Uterus (tissue), 4 donors: Measurements from ENCODE around the gene KTI12. TPM values are rescaled to one million over a fixed set of nuclear protein-coding genes. Genes with fewer than 3 reads are reported as not detected.
A peak's percentile ranks its signal among the peaks of the same experiment; 100 is the strongest.
"Not testable (repeated sequence)": the region's sequence is repeated elsewhere in the genome, so short reads cannot be mapped to it uniquely, and the experiment has no call there.

Experiments used
- DNase-seq, 2 donors: peaks; one replicate each; pipeline ENCODE4 v3.0.0-alpha.2; 2019 to 2020
- H3K27ac ChIP-seq, 2 donors: fragments of 200-600 bp; sonication (generic); 1 replicate in 1 of 2; 2 replicates in 1 of 2; pipeline ENCODE4 v1.5.1; 2016 to 2018
- H3K27me3 ChIP-seq, 2 donors: fragments of 200-600 bp; sonication (generic); one replicate each; pipeline ENCODE4 v1.5.1; 2018 to 2019; ENCODE audit warnings: control low read depth in 1 of 2
- H3K36me3 ChIP-seq, 2 donors: fragments of 200-600 bp; sonication (generic); one replicate each; pipeline ENCODE4 v1.5.1; 2019; ENCODE audit warnings: control low read depth in 1 of 2
- H3K4me1 ChIP-seq, 2 donors: fragments of 200-600 bp; sonication (generic); one replicate each; pipeline ENCODE4 v1.5.1; 2018 to 2019; ENCODE audit warnings: control low read depth in 1 of 2
- H3K4me3 ChIP-seq, 2 donors: fragments of 200-600 bp; sonication (generic); 1 replicate in 1 of 2; 2 replicates in 1 of 2; pipeline ENCODE4 v1.5.1; 2018 to 2019; ENCODE audit warnings: mild to moderate bottlenecking in 1 of 2
- H3K9me3 ChIP-seq, 2 donors: fragments of 200-600 bp; sonication (generic); one replicate each; pipeline ENCODE4 v1.5.1; 2019; ENCODE audit warnings: control low read depth in 1 of 2
- CTCF ChIP-seq, 4 experiments: fragments of 200-600 bp in 2 of 4; fragments of 450-650 bp in 2 of 4; sonication (generic) in 2 of 4; IDR thresholded peaks; one replicate each; pipeline ENCODE4 v1.5.1; 2016 to 2019; ENCODE audit warnings: antibody characterized with exemption in 4 of 4, mild to moderate bottlenecking in 2 of 4, moderate library complexity in 1 of 4
- POLR2A ChIP-seq, 2 donors: fragments of 450-650 bp; IDR thresholded peaks; one replicate each; pipeline ENCODE4 v1.6.1; 2016; ENCODE audit warnings: antibody characterized with exemption in 2 of 2, mild to moderate bottlenecking in 1 of 2, moderate library complexity in 1 of 2
- intact Hi-C: fragments of 100-400 bp; cut with DNase I; formaldehyde crosslinking; loops from one replicate; pipeline ENCODE4 v1.15.1; 2023; ENCODE audit warnings: low total_unique reads
- total RNA-seq, 4 donors: library from RNA; depleted of rRNA in 3 of 4; stranded (reverse); fragments of >200 nt in 3 of 4; gene quantifications; one replicate each; pipeline versions ENCODE4 v1.1.0 to v1.2.4, GENCODE V29; 2014 to 2023
- donor health status: DM: yes; HTN: yes; CAD: no.

KTI12 gene
- total RNA-seq, 4 donors from 2014 or later: 5.4 to 21.3 (median 11.8) TPM

DNA sequence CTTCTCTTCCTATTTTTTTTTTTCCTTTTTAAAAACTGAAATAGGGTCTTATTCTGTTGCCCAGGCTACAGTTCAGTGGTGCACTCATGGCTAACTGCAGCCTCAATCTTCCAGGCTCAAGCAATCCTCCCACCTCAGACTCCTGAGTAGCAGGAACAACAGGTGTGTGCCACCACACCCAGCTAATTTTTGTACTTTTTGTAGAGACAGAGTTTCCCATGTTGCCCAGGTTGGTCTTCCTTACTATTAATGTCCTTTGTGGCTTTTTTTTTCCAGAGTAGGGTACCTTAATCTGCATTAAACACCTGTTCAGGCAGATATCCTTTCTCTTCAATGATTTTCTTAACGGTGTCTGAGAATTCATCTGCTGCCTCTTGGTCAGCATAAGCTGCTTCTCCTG is 4.3 kb upstream of the KTI12 start:
- no peaks in the 10 kb centered on the region for H3K27me3 ChIP-seq
- DNase-seq: no peak
- no peaks in the 10 kb centered on the region for H3K36me3 ChIP-seq
- TF ChIP-seq POLR2A (IDR thresholded peaks at IDR 0.05) (no peak), CTCF (IDR thresholded peaks at IDR 0.05) (no peak)
- H3K27ac ChIP-seq: no peak overlapping the region
- no peak overlapping the region for H3K4me3 ChIP-seq
- intact Hi-C loops: no loop called here
- no peaks in the 10 kb centered on the region for H3K4me1 ChIP-seq
- no peaks in the 10 kb centered on the region for H3K9me3 ChIP-seq

- TF ChIP-seq CTCF (IDR thresholded peaks at IDR 0.05): no peak
- TF ChIP-seq POLR2A (IDR thresholded peaks at IDR 0.05): no peak
- no peaks in the 10 kb centered on the region for H3K27me3 ChIP-seq
- intact Hi-C loops: no loop called here
- H3K27ac ChIP-seq: no peak overlapping the region
- H3K4me1 ChIP-seq: peaks cover 0 to 4% of the 10 kb centered on the region in 2 donors
- no peaks in the 10 kb centered on the region for H3K36me3 ChIP-seq
- no peak overlapping the region for H3K4me3 ChIP-seq
- DNase-seq: no peak
- no peaks in the 10 kb centered on the region for H3K9me3 ChIP-seq
Observed at GRCh38 chr1:52037402-52037814, 3.8 kb upstream of the KTI12 start.

- Histone ChIP-seq H3K4me3 (peak overlapping the region in 1 of 2 donors; percentile 72), H3K27me3 (no peaks in the 10 kb centered on the region), H3K27ac (peak overlapping the region; percentile 75 to 82), H3K4me1 (peaks cover 0 to 7% of the 10 kb centered on the region in 2 donors), H3K36me3 (no peaks in the 10 kb centered on the region), H3K9me3 (no peaks in the 10 kb centered on the region)
- TF ChIP-seq CTCF (IDR thresholded peaks at IDR 0.05) (no peak), POLR2A (IDR thresholded peaks at IDR 0.05) (no peak)
- no peak for DNase-seq
- intact Hi-C loops: no loop called here
Observed at GRCh38 chr1:52034050-52034384, 407 bp upstream of the KTI12 start.

- Histone ChIP-seq H3K4me1 (peaks cover 0 to 7% of the 10 kb centered on the region in 2 donors), H3K27ac (peak overlapping the region; percentile 75 to 82), H3K4me3 (peak overlapping the region; percentile 72 to 81), H3K9me3 (no peaks in the 10 kb centered on the region), H3K27me3 (no peaks in the 10 kb centered on the region), H3K36me3 (no peaks in the 10 kb centered on the region)
- intact Hi-C loops: no loop called here
- TF ChIP-seq POLR2A (IDR thresholded peaks at IDR 0.05): no peak
- no peak for TF ChIP-seq CTCF (IDR thresholded peaks at IDR 0.05)
- peak; percentile 19 to 25 for DNase-seq
Observed at GRCh38 chr1:52032785-52033131, 852 bp downstream of the KTI12 start.

DNA sequence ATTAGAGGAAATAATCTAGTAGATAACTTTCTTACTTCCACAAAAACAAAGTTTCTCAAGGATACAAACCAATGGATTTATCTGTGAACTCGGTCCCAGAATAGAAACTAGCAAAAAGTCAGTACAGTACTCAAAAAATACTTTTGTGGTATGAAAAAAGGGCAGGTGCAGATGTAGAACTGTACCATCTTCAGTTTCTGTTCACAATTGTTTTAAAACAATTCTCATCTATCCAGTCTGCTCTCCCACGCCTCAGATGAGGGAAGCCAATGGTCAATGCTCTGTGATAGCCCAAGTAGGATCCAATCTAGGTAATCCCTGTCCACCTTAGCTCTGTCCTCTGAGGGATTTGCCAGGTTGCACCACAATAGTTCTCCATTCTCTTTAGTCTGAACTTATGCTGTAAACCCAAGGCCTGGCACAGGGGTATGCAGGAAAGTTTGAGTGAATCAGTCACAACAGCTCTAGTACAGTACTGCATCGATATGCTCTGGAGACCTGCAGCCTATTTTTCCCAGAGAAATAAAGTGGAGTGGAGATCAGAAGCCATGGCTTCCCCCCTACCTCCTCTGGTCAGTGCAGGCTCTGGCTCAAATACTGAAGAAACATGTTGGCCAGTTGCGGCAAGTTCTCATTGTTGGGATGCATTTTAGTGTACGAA is 1.4 kb downstream of the KTI12 start:
- H3K27me3 ChIP-seq: no peaks in the 10 kb centered on the region
- DNase-seq: no peak

GRCh38 chr1:52028839-52029238 is 4.8 kb downstream of the KTI12 start:
- H3K27me3 ChIP-seq, DNase-seq, H3K4me3 ChIP-seq, H3K4me1 ChIP-seq, H3K36me3 ChIP-seq, H3K27ac ChIP-seq, intact Hi-C loops, H3K9me3 ChIP-seq: not testable (repeated sequence)

More for the DNA sequence above, 1.4 kb downstream of the KTI12 start:
- H3K36me3 ChIP-seq: no peaks in the 10 kb centered on the region
- intact Hi-C loops: no loop called here
- TF ChIP-seq CTCF (IDR thresholded peaks at IDR 0.05) (no peak), POLR2A (IDR thresholded peaks at IDR 0.05) (no peak)
- H3K27ac ChIP-seq: no peak overlapping the region
- peaks cover 0 to 7% of the 10 kb centered on the region in 2 donors for H3K4me1 ChIP-seq
- no peaks in the 10 kb centered on the region for H3K9me3 ChIP-seq
- H3K4me3 ChIP-seq: peak overlapping the region; percentile 72 to 81
